Fibroblast of lung (primary cell): ENCODE results near the gene ZSCAN31. TPM values are rescaled to one million over a fixed set of nuclear protein-coding genes. Genes with fewer than 3 reads are reported as not detected.

Source experiments
- DNase-seq, 2 donors: peaks; one replicate each; pipeline versions ENCODE4 v3.0.0 to v3.0.0-alpha.2; 2010; ENCODE audit warnings: low read depth in 2 of 2
- H2AFZ ChIP-seq: 2 replicates; pipeline ENCODE4 v1.5.1; 2012; ENCODE audit warnings: low read length, control low read depth, inconsistent platforms
- H3K27ac ChIP-seq: 2 replicates; pipeline ENCODE4 v1.5.1; 2011; ENCODE audit warnings: low read length, control low read depth; ENCODE audit not compliant: insufficient read depth
- H3K27me3 ChIP-seq: 2 replicates; pipeline ENCODE4 v1.5.1; 2011; ENCODE audit warnings: mild to moderate bottlenecking, low read length; ENCODE audit not compliant: control insufficient read depth, insufficient read depth
- H3K36me3 ChIP-seq: 2 replicates; pipeline ENCODE4 v1.5.1; 2011; ENCODE audit warnings: low read length; ENCODE audit not compliant: control insufficient read depth, insufficient read depth
- H3K4me1 ChIP-seq: 2 replicates; pipeline ENCODE4 v1.5.1; 2011; ENCODE audit warnings: low read length; ENCODE audit not compliant: control insufficient read depth, insufficient read depth; ENCODE audit errors: extremely low read depth
- H3K4me2 ChIP-seq: 2 replicates; pipeline ENCODE4 v1.5.1; 2011; ENCODE audit warnings: low read length, control low read depth; ENCODE audit not compliant: insufficient read depth; ENCODE audit errors: extremely low read depth
- H3K4me3 ChIP-seq, 4 experiments: fragments of 200-600 bp in 1 of 4; sonication (generic) in 1 of 4; replicated peaks in 1 of 4; 2 replicates each; pipeline ENCODE4 v1.5.1; 2011 to 2016; ENCODE audit warnings: low read length in 4 of 4, low read depth in 3 of 4, mild to moderate bottlenecking in 3 of 4, control low read depth in 2 of 4, inconsistent platforms in 1 of 4, mixed read lengths in 1 of 4; ENCODE audit not compliant: insufficient read depth in 1 of 4; ENCODE audit errors: control extremely low read depth in 1 of 4
- H3K79me2 ChIP-seq: 2 replicates; pipeline ENCODE4 v1.5.1; 2012; ENCODE audit warnings: mild to moderate bottlenecking, low read length, inconsistent platforms; ENCODE audit not compliant: control insufficient read depth, insufficient read depth
- H3K9ac ChIP-seq: 2 replicates; pipeline ENCODE4 v1.5.1; 2011; ENCODE audit warnings: mild to moderate bottlenecking, low read length, control low read depth; ENCODE audit not compliant: insufficient read depth
- H3K9me3 ChIP-seq: 2 replicates; pipeline ENCODE4 v1.5.1; 2012; ENCODE audit warnings: low read depth, low read length; ENCODE audit not compliant: control insufficient read depth, insufficient read depth
- H4K20me1 ChIP-seq: 2 replicates; pipeline ENCODE4 v1.5.1; 2011; ENCODE audit warnings: low read length; ENCODE audit not compliant: control insufficient read depth, insufficient read depth; ENCODE audit errors: extremely low read depth
- CTCF ChIP-seq, 2 donors: IDR thresholded peaks in 1 of 2; conservative IDR thresholded peaks in 1 of 2; 1 replicate in 1 of 2; 2 replicates in 1 of 2; pipeline ENCODE4 v1.5.1; 2011 to 2012; ENCODE audit warnings: low read length in 2 of 2, control low read depth in 1 of 2, inconsistent platforms in 1 of 2, low read depth in 1 of 2, mild to moderate bottlenecking in 1 of 2
- EZH2 ChIP-seq: IDR thresholded peaks from 2 replicates; pipeline ENCODE4 v1.5.1; 2012; ENCODE audit warnings: low read length, control low read depth, mild to moderate bottlenecking; ENCODE audit errors: missing control alignments
- polyA plus RNA-seq, 2 donors: library from polyadenylated mRNA; depleted of rRNA in 1 of 2; stranded (reverse) in 1 of 2; unstranded in 1 of 2; fragments of >200 nt; gene quantifications; 2 replicates each; pipeline ENCODE4 v1.2.1, GENCODE V29; 2011 to 2012; ENCODE audit warnings: missing spikeins in 1 of 2
- total RNA-seq: library from RNA; depleted of rRNA; stranded (reverse); fragments of >200 nt; gene quantifications from 2 replicates; pipeline ENCODE4 v1.2.1, GENCODE V29; 2014

Gene ZSCAN31
- total and polyA plus RNA-seq, 2 donors (not counting 1 experiment from before 2014, with no cell fraction given), result 2.9 to 5.0 TPM

- no peak for TF ChIP-seq CTCF (conservative IDR thresholded peaks at IDR 0.05 in 1 of 2, IDR thresholded peaks at IDR 0.05 in 1 of 2; ENCODE audit: low read depth in 1 of 2, low read length in 2 of 2)
- TF ChIP-seq EZH2, result no peak
- Histone ChIP-seq H3K4me1 (no peaks in the 10 kb centered on the region), H3K9me3 (no peaks in the 10 kb centered on the region), H3K4me2 (peak overlapping the region; percentile 83), H3K27me3 (no peaks in the 10 kb centered on the region), H3K9ac (no peak overlapping the region), H3K4me3 (peak overlapping the region; percentile 87 to 97 (median 90)), H2AFZ (no peak overlapping the region), H3K27ac (no peak overlapping the region), H4K20me1 (no peaks in the 10 kb centered on the region), H3K36me3 (no peaks in the 10 kb centered on the region), H3K79me2 (peaks cover 24% of the 10 kb centered on the region)
- no peak for DNase-seq
Observed at GRCh38 chr6:28351087-28351486, 15.1 kb upstream of the ZSCAN31 start.

- H2AFZ ChIP-seq, result peak within 1 kb of the TSS; percentile 71
- peaks cover 24% of the 10 kb centered on the region for H3K79me2 ChIP-seq
- H3K27ac ChIP-seq, result peak within 1 kb of the TSS; percentile 54
- no peaks in the 10 kb centered on the region for H4K20me1 ChIP-seq
- TF ChIP-seq EZH2 (no peak), CTCF (conservative IDR thresholded peaks at IDR 0.05 in 1 of 2, IDR thresholded peaks at IDR 0.05 in 1 of 2; ENCODE audit: low read depth in 1 of 2, low read length in 2 of 2) (no peak)
- no peaks in the 10 kb centered on the region for H3K36me3 ChIP-seq
- DNase-seq, result peak; percentile 80 to 82
- H3K9ac ChIP-seq, result peak within 1 kb of the TSS; percentile 60
- no peaks in the 10 kb centered on the region for H3K4me1 ChIP-seq
- H3K27me3 ChIP-seq, result peaks cover 5% of the 10 kb centered on the region
- peak within 1 kb of the TSS; percentile 87 to 97 (median 90) for H3K4me3 ChIP-seq
- no peaks in the 10 kb centered on the region for H3K9me3 ChIP-seq
- peak within 1 kb of the TSS; percentile 89 for H3K4me2 ChIP-seq
Observed at GRCh38 chr6:28349892-28350737, 14.2 kb upstream of the ZSCAN31 start, which contains the start of gene ZKSCAN3. ZKSCAN3 (plus strand) TSS chr6:28349947; CDS start chr6:28359587, 9,640 bp downstream.

GRCh38 chr6:28349344-28349891, 13.5 kb upstream of the ZSCAN31 start:
- Histone ChIP-seq H3K4me3 (peak overlapping the region; percentile 87 to 97 (median 90)), H3K27me3 (peaks cover 6% of the 10 kb centered on the region), H3K36me3 (no peaks in the 10 kb centered on the region), H3K9ac (no peak overlapping the region), H3K4me1 (no peaks in the 10 kb centered on the region), H3K4me2 (peak overlapping the region; percentile 89), H3K9me3 (no peaks in the 10 kb centered on the region), H2AFZ (peak overlapping the region; percentile 71), H3K27ac (no peak overlapping the region), H4K20me1 (no peaks in the 10 kb centered on the region), H3K79me2 (peaks cover 24% of the 10 kb centered on the region)
- no peak for DNase-seq
- no peak for TF ChIP-seq EZH2
- no peak for TF ChIP-seq CTCF (conservative IDR thresholded peaks at IDR 0.05 in 1 of 2, IDR thresholded peaks at IDR 0.05 in 1 of 2; ENCODE audit: low read depth in 1 of 2, low read length in 2 of 2)
